Measurements from ENCODE around the gene FUBP3. TPM values are rescaled to one million over a fixed set of nuclear protein-coding genes. Genes with fewer than 3 reads are reported as not detected.

Gene FUBP3
- total RNA-seq, 1 experiment from 2014 or later: 78.6 TPM

- no peak overlapping the region for H3K18ac ChIP-seq (ENCODE audit: insufficient read length, low read depth, low read length)
- Mint-ChIP-seq H3K27me3 (ENCODE audit: low read depth) (peaks cover 100% of the 10 kb centered on the region), H3K9me3 (no peaks in the 10 kb centered on the region; a peak in 2 of 5 replicates), H3K4me3 (peak overlapping the region; percentile 35 to 83; a peak in 4 of 5 replicates), H3K27ac (no peak overlapping the region), H3K4me1 (peaks cover 11 to 34% of the 10 kb centered on the region in 2 experiments), H3K36me3 (ENCODE audit: insufficient read depth in 1 of 3, low read depth in 3 of 3) (peaks cover 0 to 1% (median 0%) of the 10 kb centered on the region in 3 experiments; a peak in 2 of 7 replicates)
- no peak overlapping the region for H2AK5ac ChIP-seq (ENCODE audit: insufficient read length, low read length)
- no peak overlapping the region for H3K14ac ChIP-seq (ENCODE audit: insufficient read depth, low read length)
- no peak overlapping the region for H3T11ph ChIP-seq (ENCODE audit: low read length)
- no peak overlapping the region for H2AFZ ChIP-seq (ENCODE audit: low read length)
- peaks cover 15% of the 10 kb centered on the region for H3K23me2 ChIP-seq (ENCODE audit: insufficient read length, low read depth, low read length, poor library complexity, severe bottlenecking)
- no peak overlapping the region for H4K91ac ChIP-seq (ENCODE audit: insufficient read length, low read depth, low read length)
- no peak overlapping the region for H3K23ac ChIP-seq (ENCODE audit: insufficient read length, low read depth, low read length)
- no peak for DNase-seq
- no peak overlapping the region for H2BK120ac ChIP-seq (ENCODE audit: low read depth, low read length, poor library complexity, severe bottlenecking)
- H3K79me2 ChIP-seq (ENCODE audit: insufficient read depth, low read length): no peaks in the 10 kb centered on the region
- no peaks in the 10 kb centered on the region; the same call in 1 of the 2 replicates for H3K4me1 ChIP-seq (ENCODE audit: insufficient read depth, low read length)
- no peak overlapping the region for H2BK20ac ChIP-seq (ENCODE audit: low read depth, low read length, poor library complexity, severe bottlenecking)
- no peak overlapping the region for H2BK5ac ChIP-seq (ENCODE audit: insufficient read length, low read length)
- H3K56ac ChIP-seq (ENCODE audit: insufficient read length, low read depth, low read length): no peak overlapping the region
- no peak overlapping the region for H2BK15ac ChIP-seq (ENCODE audit: low read depth, low read length)
- H3K27me3 ChIP-seq (ENCODE audit: insufficient read depth, low read length): peaks cover 80% of the 10 kb centered on the region
- no peak for TF ChIP-seq CTCF (conservative IDR thresholded peaks at IDR 0.05)
- no peak overlapping the region for H2BK12ac ChIP-seq (ENCODE audit: insufficient read length, low read depth, low read length)
- H4K8ac ChIP-seq (replicated peaks; ENCODE audit: insufficient read length, low read depth, low read length): no peak overlapping the region
- H3K79me1 ChIP-seq (ENCODE audit: insufficient read depth, low read depth, low read length, poor library complexity, severe bottlenecking): no peaks in the 10 kb centered on the region
- WGBS (ENCODE audit: extremely low coverage, insufficient read length, low lambda C conversion rate): no CpG with 5 or more reads among the region's 26 CpGs
- no peak overlapping the region for H3K4ac ChIP-seq (ENCODE audit: low read depth, low read length)
- no peaks in the 10 kb centered on the region for H4K20me1 ChIP-seq (ENCODE audit: control insufficient read depth, insufficient read depth, insufficient read length)
- H3K27ac ChIP-seq (ENCODE audit: insufficient read length, low read depth, low read length): no peak overlapping the region
- H3K9me3 ChIP-seq (ENCODE audit: control insufficient read depth, low read depth, low read length): no peaks in the 10 kb centered on the region
- H4K5ac ChIP-seq (ENCODE audit: insufficient read length, low read depth, low read length): no peak overlapping the region
- H3K9ac ChIP-seq (ENCODE audit: extremely low read depth, insufficient read length, low read length): no peak overlapping the region
- peak overlapping the region; percentile 44 for H3K4me2 ChIP-seq (ENCODE audit: insufficient read depth, insufficient read length, low read length)
These were observed 85.7 kb downstream of the FUBP3 start for GRCh38 chr9:130665029-130665430.

Measured in H9 (cell line).